H1 (cell line): ENCODE results near the gene PDE4B. TPM values are rescaled to one million over a fixed set of nuclear protein-coding genes. Genes with fewer than 3 reads are reported as not detected.

Source experiments
- CHD1 ChIP-seq: IDR thresholded peaks from 2 replicates; pipeline ENCODE4 v1.6.1; 2012; ENCODE audit warnings: low read depth, low read length, improper control_type of control experiment
- CHD2 ChIP-seq: IDR thresholded peaks from 2 replicates; pipeline ENCODE4 v1.6.1; 2012; ENCODE audit warnings: low read length, improper control_type of control experiment
- KDM1A ChIP-seq: fragments of 200-600, 300-600 bp; sonication (generic); IDR thresholded peaks from 2 replicates; pipeline ENCODE4 v1.7.1; 2016; ENCODE audit warnings: mild to moderate bottlenecking, low read length, borderline replicate concordance
- SP1 ChIP-seq: IDR thresholded peaks from 2 replicates; pipeline ENCODE4 v1.6.1; 2011; ENCODE audit warnings: low read depth, low read length
- TBP ChIP-seq: IDR thresholded peaks from 2 replicates; pipeline ENCODE4 v1.6.1; 2011; ENCODE audit warnings: low read depth, low read length, improper control_type of control experiment
- TCF12 ChIP-seq: IDR thresholded peaks from 2 replicates; pipeline ENCODE4 v1.6.1; 2011; ENCODE audit warnings: low read depth, mild to moderate bottlenecking, low read length
- ZNF274 ChIP-seq: IDR thresholded peaks from 2 replicates; pipeline ENCODE4 v1.7.0; 2012; ENCODE audit warnings: low read length, borderline replicate concordance; ENCODE audit errors: extremely low read depth
- polyA plus RNA-seq, 7 experiments: library from polyadenylated mRNA; depleted of rRNA in 3 of 7; stranded (reverse) in 5 of 7; unstranded in 2 of 7; fragments of >200 nt in 5 of 7; fragments of 200-250 nt in 2 of 7; gene quantifications; 1 replicate in 5 of 7; 2 replicates in 1 of 7; 4 replicates in 1 of 7; pipeline versions ENCODE4 v1.2.1 to v1.2.3, GENCODE V29; 2011 to 2013; ENCODE audit warnings: missing spikeins in 2 of 7, mixed read lengths in 2 of 7
- total RNA-seq: library from RNA; stranded (reverse); fragmentation: NEBNext Ultra II Directional; extraction: Animal tissue kit (Norgen Biotek cat#: 25700); gene quantifications from 2 replicates; pipeline ENCODE4 v1.2.1, GENCODE V29; 2021
- TF ChIP-seq, protein P1 (sequence below): fragments of 300-600 bp; sonication (generic); IDR thresholded peaks from 2 replicates; pipeline ENCODE4 v1.7.1; 2012; ENCODE audit warnings: low read length, moderate library complexity, mild to moderate bottlenecking, inconsistent platforms; ENCODE audit not compliant: insufficient replicate concordance

The PDE4B gene
- total and polyA plus RNA-seq, 2 of the 8 experiments (the other 6 are each of a cell fraction or from before 2014, with no cell fraction given) = 5.0 to 15.1 TPM

DNA sequence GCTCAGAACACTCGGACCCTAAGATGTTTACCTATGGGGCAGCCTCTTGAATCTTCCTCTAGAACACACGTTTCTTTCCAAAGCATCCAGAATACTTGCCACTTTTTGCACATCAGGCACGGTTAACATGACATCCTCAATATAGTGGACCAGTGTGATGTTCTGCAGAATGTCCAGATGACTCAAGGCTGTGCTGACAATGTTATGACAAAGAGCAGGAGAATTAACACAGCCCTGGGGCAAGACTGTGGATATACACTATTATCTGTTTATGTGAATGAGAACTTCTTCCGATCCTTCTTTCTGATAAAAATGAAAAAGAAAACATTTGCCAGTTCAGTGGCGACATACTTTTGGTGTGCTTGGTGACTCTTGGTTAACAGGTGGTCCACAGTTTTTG lies 154.3 kb downstream of the PDE4B start (continued):
- TF ChIP-seq, protein P1, sequence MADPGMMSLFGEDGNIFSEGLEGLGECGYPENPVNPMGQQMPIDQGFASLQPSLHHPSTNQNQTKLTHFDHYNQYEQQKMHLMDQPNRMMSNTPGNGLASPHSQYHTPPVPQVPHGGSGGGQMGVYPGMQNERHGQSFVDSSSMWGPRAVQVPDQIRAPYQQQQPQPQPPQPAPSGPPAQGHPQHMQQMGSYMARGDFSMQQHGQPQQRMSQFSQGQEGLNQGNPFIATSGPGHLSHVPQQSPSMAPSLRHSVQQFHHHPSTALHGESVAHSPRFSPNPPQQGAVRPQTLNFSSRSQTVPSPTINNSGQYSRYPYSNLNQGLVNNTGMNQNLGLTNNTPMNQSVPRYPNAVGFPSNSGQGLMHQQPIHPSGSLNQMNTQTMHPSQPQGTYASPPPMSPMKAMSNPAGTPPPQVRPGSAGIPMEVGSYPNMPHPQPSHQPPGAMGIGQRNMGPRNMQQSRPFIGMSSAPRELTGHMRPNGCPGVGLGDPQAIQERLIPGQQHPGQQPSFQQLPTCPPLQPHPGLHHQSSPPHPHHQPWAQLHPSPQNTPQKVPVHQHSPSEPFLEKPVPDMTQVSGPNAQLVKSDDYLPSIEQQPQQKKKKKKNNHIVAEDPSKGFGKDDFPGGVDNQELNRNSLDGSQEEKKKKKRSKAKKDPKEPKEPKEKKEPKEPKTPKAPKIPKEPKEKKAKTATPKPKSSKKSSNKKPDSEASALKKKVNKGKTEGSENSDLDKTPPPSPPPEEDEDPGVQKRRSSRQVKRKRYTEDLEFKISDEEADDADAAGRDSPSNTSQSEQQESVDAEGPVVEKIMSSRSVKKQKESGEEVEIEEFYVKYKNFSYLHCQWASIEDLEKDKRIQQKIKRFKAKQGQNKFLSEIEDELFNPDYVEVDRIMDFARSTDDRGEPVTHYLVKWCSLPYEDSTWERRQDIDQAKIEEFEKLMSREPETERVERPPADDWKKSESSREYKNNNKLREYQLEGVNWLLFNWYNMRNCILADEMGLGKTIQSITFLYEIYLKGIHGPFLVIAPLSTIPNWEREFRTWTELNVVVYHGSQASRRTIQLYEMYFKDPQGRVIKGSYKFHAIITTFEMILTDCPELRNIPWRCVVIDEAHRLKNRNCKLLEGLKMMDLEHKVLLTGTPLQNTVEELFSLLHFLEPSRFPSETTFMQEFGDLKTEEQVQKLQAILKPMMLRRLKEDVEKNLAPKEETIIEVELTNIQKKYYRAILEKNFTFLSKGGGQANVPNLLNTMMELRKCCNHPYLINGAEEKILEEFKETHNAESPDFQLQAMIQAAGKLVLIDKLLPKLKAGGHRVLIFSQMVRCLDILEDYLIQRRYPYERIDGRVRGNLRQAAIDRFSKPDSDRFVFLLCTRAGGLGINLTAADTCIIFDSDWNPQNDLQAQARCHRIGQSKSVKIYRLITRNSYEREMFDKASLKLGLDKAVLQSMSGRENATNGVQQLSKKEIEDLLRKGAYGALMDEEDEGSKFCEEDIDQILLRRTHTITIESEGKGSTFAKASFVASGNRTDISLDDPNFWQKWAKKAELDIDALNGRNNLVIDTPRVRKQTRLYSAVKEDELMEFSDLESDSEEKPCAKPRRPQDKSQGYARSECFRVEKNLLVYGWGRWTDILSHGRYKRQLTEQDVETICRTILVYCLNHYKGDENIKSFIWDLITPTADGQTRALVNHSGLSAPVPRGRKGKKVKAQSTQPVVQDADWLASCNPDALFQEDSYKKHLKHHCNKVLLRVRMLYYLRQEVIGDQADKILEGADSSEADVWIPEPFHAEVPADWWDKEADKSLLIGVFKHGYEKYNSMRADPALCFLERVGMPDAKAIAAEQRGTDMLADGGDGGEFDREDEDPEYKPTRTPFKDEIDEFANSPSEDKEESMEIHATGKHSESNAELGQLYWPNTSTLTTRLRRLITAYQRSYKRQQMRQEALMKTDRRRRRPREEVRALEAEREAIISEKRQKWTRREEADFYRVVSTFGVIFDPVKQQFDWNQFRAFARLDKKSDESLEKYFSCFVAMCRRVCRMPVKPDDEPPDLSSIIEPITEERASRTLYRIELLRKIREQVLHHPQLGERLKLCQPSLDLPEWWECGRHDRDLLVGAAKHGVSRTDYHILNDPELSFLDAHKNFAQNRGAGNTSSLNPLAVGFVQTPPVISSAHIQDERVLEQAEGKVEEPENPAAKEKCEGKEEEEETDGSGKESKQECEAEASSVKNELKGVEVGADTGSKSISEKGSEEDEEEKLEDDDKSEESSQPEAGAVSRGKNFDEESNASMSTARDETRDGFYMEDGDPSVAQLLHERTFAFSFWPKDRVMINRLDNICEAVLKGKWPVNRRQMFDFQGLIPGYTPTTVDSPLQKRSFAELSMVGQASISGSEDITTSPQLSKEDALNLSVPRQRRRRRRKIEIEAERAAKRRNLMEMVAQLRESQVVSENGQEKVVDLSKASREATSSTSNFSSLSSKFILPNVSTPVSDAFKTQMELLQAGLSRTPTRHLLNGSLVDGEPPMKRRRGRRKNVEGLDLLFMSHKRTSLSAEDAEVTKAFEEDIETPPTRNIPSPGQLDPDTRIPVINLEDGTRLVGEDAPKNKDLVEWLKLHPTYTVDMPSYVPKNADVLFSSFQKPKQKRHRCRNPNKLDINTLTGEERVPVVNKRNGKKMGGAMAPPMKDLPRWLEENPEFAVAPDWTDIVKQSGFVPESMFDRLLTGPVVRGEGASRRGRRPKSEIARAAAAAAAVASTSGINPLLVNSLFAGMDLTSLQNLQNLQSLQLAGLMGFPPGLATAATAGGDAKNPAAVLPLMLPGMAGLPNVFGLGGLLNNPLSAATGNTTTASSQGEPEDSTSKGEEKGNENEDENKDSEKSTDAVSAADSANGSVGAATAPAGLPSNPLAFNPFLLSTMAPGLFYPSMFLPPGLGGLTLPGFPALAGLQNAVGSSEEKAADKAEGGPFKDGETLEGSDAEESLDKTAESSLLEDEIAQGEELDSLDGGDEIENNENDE = no peak
- TF ChIP-seq CHD1 = no peak
- no peak for TF ChIP-seq KDM1A
- no peak for TF ChIP-seq CHD2
- TF ChIP-seq SP1 = no peak
- TF ChIP-seq TBP = no peak
- no peak for TF ChIP-seq TCF12
- TF ChIP-seq ZNF274 = no peak
